ENCODE results near the gene ETV2. TPM values are rescaled to one million over a fixed set of nuclear protein-coding genes. Genes with fewer than 3 reads are reported as not detected.
"Not testable (repeated sequence)": the region's sequence is repeated elsewhere in the genome, so short reads cannot be mapped to it uniquely, and the experiment has no call there.

The ETV2 gene, protein sequence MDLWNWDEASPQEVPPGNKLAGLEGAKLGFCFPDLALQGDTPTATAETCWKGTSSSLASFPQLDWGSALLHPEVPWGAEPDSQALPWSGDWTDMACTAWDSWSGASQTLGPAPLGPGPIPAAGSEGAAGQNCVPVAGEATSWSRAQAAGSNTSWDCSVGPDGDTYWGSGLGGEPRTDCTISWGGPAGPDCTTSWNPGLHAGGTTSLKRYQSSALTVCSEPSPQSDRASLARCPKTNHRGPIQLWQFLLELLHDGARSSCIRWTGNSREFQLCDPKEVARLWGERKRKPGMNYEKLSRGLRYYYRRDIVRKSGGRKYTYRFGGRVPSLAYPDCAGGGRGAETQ
- total RNA-seq: 1 to 10 TPM in 3 of 6 donors, under 1 TPM in 1, not detected in 2; 0.83 to 8.0 (median 1.8) TPM

- TF ChIP-seq EP300 (IDR thresholded peaks at IDR 0.05) (no peak), POLR2A (IDR thresholded peaks at IDR 0.05) (no peak), POLR2AphosphoS5 (IDR thresholded peaks at IDR 0.05) (no peak), CTCF (IDR thresholded peaks at IDR 0.05) (no peak)
- DNase-seq: peak; percentile 26 to 70
Measured at GRCh38 chr19:35641515-35642151, at the start of gene ETV2. Gene ETV2 (plus strand): TSS chr19:35641745. CDS start chr19:35642461, 716 bp downstream.

GRCh38 chr19:35592226-35592625 is 49.3 kb upstream of the ETV2 start:
- WGBS, 2 donors: 27% methylated on average over 8 of the region's 8 CpGs
- H3K27ac ChIP-seq: no peak overlapping the region
- TF ChIP-seq CTCF (IDR thresholded peaks at IDR 0.05) (peak in 4 of 6 experiments; percentile 26 to 47 (median 41)), EP300 (IDR thresholded peaks at IDR 0.05) (no peak), POLR2AphosphoS5 (IDR thresholded peaks at IDR 0.05) (no peak)
- no peaks in the 10 kb centered on the region for H3K4me1 ChIP-seq
- H3K27me3 ChIP-seq: no peaks in the 10 kb centered on the region
- H3K9me3 ChIP-seq: no peaks in the 10 kb centered on the region
- no peaks in the 10 kb centered on the region for H3K36me3 ChIP-seq
- DNase-seq (no peak), ATAC-seq (ENCODE audit: low FRiP score in 2 of 2) (no peak)
- H3K4me3 ChIP-seq: no peak overlapping the region

More at GRCh38 chr19:35641515-35642151, at the start of gene ETV2:
- peak within 1 kb of the TSS in 1 of 4 donors; percentile 13 for H3K27ac ChIP-seq
- H3K27me3 ChIP-seq: no peaks in the 10 kb centered on the region
- peaks cover 11 to 17% (median 16%) of the 10 kb centered on the region in 4 donors for H3K36me3 ChIP-seq
- peaks cover 23 to 34% (median 30%) of the 10 kb centered on the region in 4 donors for H3K4me1 ChIP-seq
- ATAC-seq (ENCODE audit: low FRiP score in 2 of 2): no peak
- WGBS, 2 donors: 19 to 27% methylated on average over 16 to 28 of the region's 28 CpGs
- H3K9me3 ChIP-seq: no peaks in the 10 kb centered on the region
- H3K4me3 ChIP-seq: peak within 1 kb of the TSS in 1 of 4 donors; percentile 2

DNA sequence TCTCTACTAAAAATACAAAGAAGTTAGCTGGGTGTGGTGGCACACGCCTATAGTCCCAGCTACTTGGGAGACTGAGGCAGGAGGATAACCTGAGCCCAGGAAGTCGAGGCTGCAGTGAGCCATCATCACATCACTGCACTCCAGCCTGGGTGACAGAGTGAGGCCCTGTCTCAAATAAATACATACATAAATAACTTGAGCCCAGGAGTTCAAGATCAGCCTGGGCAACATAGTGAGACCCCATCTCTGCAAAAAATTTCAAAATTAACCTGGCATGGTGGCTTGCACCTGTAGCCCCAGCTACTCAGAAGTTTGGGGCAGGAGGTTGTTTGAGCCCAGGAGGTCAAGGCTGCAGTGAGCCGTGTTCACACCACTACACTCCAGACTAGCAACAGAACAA is 46.5 kb upstream of the ETV2 start:
- ATAC-seq (ENCODE audit: low FRiP score in 2 of 2); H3K27ac ChIP-seq; H3K27me3 ChIP-seq; H3K9me3 ChIP-seq; DNase-seq; H3K4me3 ChIP-seq; H3K36me3 ChIP-seq; H3K4me1 ChIP-seq: not testable (repeated sequence)
- WGBS, 2 donors: 69 to 85% methylated on average over 3 of the region's 3 CpGs

DNA sequence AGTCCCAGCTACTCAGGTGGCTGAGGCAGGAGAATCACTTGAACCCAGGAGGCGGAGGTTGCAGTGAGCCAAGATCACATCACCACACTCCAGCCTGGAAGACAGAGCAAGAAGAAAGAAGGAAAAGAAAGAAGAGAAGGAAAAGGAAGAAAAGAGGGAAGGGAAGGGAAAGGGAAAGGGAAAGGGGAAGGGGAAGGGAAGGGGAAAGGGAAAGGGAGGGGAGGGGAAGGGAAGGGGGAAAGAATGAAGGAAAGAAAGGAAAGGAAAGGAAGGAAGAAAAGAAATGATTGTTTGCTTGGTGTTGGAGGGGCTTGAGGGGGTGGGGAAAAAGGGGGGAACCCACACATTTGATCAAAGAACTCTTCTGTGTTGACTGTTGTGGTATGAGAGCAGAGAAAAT is 45.6 kb upstream of the ETV2 start:
- Histone ChIP-seq H3K36me3 (no peaks in the 10 kb centered on the region), H3K27ac (no peak overlapping the region), H3K4me1 (no peaks in the 10 kb centered on the region), H3K9me3 (no peaks in the 10 kb centered on the region), H3K27me3 (no peaks in the 10 kb centered on the region), H3K4me3 (no peak overlapping the region)
- no peak for ATAC-seq (ENCODE audit: low FRiP score in 2 of 2)
- 93 to 100% methylated on average over 1 of the region's 1 CpG for WGBS, 2 donors
- TF ChIP-seq POLR2A (IDR thresholded peaks at IDR 0.05): no peak
- no peak for TF ChIP-seq CTCF (IDR thresholded peaks at IDR 0.05)
- TF ChIP-seq EP300 (IDR thresholded peaks at IDR 0.05): no peak
- no peak for DNase-seq

DNA sequence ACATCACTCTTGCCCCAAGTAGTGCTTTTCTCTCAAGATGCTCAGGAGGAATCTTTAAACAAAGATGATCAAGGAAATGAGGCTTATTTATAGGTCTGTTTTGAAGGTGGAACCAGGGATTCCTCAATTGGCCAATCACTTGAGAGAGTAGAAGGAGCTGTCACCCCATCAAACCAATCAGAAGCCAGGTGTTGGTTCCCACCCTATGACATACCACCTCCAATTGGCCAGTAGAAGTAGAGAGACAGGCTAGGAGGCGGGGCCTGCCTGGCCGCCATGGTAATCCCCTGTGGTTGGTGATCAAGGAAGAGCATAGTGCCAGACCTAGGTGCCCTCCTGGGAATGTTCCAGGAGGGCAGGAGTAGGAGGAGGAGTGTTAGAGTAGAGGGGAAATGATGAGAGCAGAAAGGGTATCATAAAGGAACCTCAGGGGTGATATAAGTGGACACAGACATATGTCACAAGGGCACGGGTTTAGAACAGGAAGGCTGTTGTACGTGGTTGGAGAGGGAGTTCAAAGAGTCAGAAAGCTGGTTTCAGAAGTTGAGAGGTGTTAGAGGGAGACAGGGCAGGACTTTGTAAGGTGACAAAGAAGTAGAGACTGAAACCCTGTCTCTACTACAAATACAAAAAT is 45.1 kb upstream of the ETV2 start:
- no peak for ATAC-seq (ENCODE audit: low FRiP score in 2 of 2)
- WGBS, 2 donors: 61 to 66% methylated on average over 4 of the region's 4 CpGs
- H3K27ac ChIP-seq: no peak overlapping the region
- no peak overlapping the region for H3K4me3 ChIP-seq
- no peaks in the 10 kb centered on the region for H3K4me1 ChIP-seq
- no peak for DNase-seq
- H3K9me3 ChIP-seq: no peaks in the 10 kb centered on the region
- H3K27me3 ChIP-seq: no peaks in the 10 kb centered on the region
- no peak for TF ChIP-seq EP300 (IDR thresholded peaks at IDR 0.05)
- no peak for TF ChIP-seq POLR2AphosphoS5 (IDR thresholded peaks at IDR 0.05)
- TF ChIP-seq CTCF (IDR thresholded peaks at IDR 0.05): no peak
- TF ChIP-seq POLR2A (IDR thresholded peaks at IDR 0.05): no peak
- H3K36me3 ChIP-seq: no peaks in the 10 kb centered on the region

All from upper lobe of left lung (tissue), 6 donors.